ENCODE measurements around the gene FRMPD2. TPM values are rescaled to one million over a fixed set of nuclear protein-coding genes. Genes with fewer than 3 reads are reported as not detected.
"Not testable (repeated sequence)": the region's sequence is repeated elsewhere in the genome, so short reads cannot be mapped to it uniquely, and the experiment has no call there.

The FRMPD2 gene
- total RNA-seq, 1 experiment from 2014 or later, result 0.44 TPM

DNA sequence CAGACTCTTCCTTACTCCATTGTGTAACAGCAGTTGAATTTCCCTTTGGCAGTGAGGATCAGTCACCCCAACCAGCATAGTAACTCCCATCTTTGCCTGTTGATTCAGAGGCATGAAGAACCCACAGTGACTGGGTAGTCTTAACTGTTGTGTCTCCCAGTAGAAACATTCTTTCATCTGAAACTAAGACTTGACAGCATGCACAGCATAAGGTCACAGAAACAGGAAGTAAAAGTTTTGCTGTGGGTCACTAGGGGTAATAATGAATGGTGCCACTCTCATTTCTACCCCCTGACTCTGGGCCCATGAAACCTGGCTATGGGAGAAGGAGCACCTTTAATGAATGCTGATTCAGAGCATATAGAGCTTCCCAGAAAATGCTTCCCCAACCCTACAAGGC lies 8.3 kb upstream of the FRMPD2 start:
- H3K79me2 ChIP-seq (ENCODE audit: insufficient read depth, low read length), result no peaks in the 10 kb centered on the region
- H3K36me3 Mint-ChIP-seq (ENCODE audit: insufficient read depth in 1 of 3, low read depth in 3 of 3), result peaks cover 2 to 9% (median 3%) of the 10 kb centered on the region in 3 experiments; a peak in 4 of 7 replicates
- H2AFZ ChIP-seq (ENCODE audit: low read length), result no peak overlapping the region
- TF ChIP-seq, protein P1, sequence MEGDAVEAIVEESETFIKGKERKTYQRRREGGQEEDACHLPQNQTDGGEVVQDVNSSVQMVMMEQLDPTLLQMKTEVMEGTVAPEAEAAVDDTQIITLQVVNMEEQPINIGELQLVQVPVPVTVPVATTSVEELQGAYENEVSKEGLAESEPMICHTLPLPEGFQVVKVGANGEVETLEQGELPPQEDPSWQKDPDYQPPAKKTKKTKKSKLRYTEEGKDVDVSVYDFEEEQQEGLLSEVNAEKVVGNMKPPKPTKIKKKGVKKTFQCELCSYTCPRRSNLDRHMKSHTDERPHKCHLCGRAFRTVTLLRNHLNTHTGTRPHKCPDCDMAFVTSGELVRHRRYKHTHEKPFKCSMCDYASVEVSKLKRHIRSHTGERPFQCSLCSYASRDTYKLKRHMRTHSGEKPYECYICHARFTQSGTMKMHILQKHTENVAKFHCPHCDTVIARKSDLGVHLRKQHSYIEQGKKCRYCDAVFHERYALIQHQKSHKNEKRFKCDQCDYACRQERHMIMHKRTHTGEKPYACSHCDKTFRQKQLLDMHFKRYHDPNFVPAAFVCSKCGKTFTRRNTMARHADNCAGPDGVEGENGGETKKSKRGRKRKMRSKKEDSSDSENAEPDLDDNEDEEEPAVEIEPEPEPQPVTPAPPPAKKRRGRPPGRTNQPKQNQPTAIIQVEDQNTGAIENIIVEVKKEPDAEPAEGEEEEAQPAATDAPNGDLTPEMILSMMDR (conservative IDR thresholded peaks at IDR 0.05), result no peak
- no peaks in the 10 kb centered on the region for H3K4me1 ChIP-seq (ENCODE audit: insufficient read depth, low read length)
- no peak overlapping the region for H3K4me2 ChIP-seq (ENCODE audit: insufficient read depth, insufficient read length, low read length)
- no peak overlapping the region for H2BK15ac ChIP-seq (ENCODE audit: low read depth, low read length)
- no peak overlapping the region for H4K91ac ChIP-seq (ENCODE audit: insufficient read length, low read depth, low read length)
- no peak overlapping the region for H3K56ac ChIP-seq (ENCODE audit: insufficient read length, low read depth, low read length)
- DNase-seq, result no peak
- no peak overlapping the region for H2AK5ac ChIP-seq (ENCODE audit: insufficient read length, low read length)
- no peak overlapping the region for H2BK120ac ChIP-seq (ENCODE audit: low read depth, low read length, poor library complexity, severe bottlenecking)
- no peak overlapping the region for H3K18ac ChIP-seq (ENCODE audit: insufficient read length, low read depth, low read length)
- H2BK5ac ChIP-seq (ENCODE audit: insufficient read length, low read length), result no peak overlapping the region
- H3K23ac ChIP-seq (ENCODE audit: insufficient read length, low read depth, low read length), result no peak overlapping the region
- peaks cover 17 to 36% of the 10 kb centered on the region in 2 experiments for H3K9me3 Mint-ChIP-seq
- no peak overlapping the region for H4K5ac ChIP-seq (ENCODE audit: insufficient read length, low read depth, low read length)
- H3K4ac ChIP-seq (ENCODE audit: low read depth, low read length), result no peak overlapping the region
- peaks cover 8% of the 10 kb centered on the region for H3K9me3 ChIP-seq (ENCODE audit: control insufficient read depth, low read depth, low read length)
- no peaks in the 10 kb centered on the region for H3K27me3 ChIP-seq (ENCODE audit: insufficient read depth, low read length)
- H3K79me1 ChIP-seq (ENCODE audit: insufficient read depth, low read depth, low read length, poor library complexity, severe bottlenecking), result no peaks in the 10 kb centered on the region
- no peak overlapping the region for H3K14ac ChIP-seq (ENCODE audit: insufficient read depth, low read length)
- H3K27ac ChIP-seq (ENCODE audit: insufficient read length, low read depth, low read length), result no peak overlapping the region
- no peak overlapping the region for H3K4me3 Mint-ChIP-seq
- no peak overlapping the region for H4K8ac ChIP-seq (replicated peaks; ENCODE audit: insufficient read length, low read depth, low read length)
- H3K9ac ChIP-seq (ENCODE audit: extremely low read depth, insufficient read length, low read length), result no peak overlapping the region
- no peak overlapping the region for H3K27ac Mint-ChIP-seq
- no peak overlapping the region for H2BK20ac ChIP-seq (ENCODE audit: low read depth, low read length, poor library complexity, severe bottlenecking)
- no peak overlapping the region for H3T11ph ChIP-seq (ENCODE audit: low read length)
- no peak overlapping the region for H2BK12ac ChIP-seq (ENCODE audit: insufficient read length, low read depth, low read length)
- H3K23me2 ChIP-seq (ENCODE audit: insufficient read length, low read depth, low read length, poor library complexity, severe bottlenecking), result no peaks in the 10 kb centered on the region
- no peaks in the 10 kb centered on the region for H3K4me1 Mint-ChIP-seq
- H3K27me3 Mint-ChIP-seq (ENCODE audit: low read depth), result peaks cover 17% of the 10 kb centered on the region
- H4K20me1 ChIP-seq (ENCODE audit: control insufficient read depth, insufficient read depth, insufficient read length), result no peaks in the 10 kb centered on the region

DNA sequence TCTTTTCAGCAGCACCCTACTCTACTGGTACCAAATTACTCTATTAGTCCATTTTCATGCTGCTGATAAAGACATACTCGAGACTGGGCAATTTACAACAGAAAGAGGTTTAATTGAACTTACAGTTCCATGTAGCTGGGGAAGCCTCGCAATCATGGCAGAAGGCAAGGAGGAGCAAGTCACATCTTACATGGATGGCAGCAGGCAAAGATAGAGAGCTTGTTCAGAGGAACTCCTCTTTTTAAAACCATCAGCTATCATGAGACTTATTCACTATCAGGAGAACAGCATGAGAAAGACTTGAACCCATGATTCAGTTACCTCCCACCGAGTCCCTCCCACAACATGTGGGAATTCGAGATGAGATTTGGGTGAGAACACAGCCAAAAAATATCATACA lies 7.2 kb upstream of the FRMPD2 start:
- H2BK120ac ChIP-seq (ENCODE audit: low read depth, low read length, poor library complexity, severe bottlenecking); H3K23ac ChIP-seq (ENCODE audit: insufficient read length, low read depth, low read length); H4K91ac ChIP-seq (ENCODE audit: insufficient read length, low read depth, low read length); H3K23me2 ChIP-seq (ENCODE audit: insufficient read length, low read depth, low read length, poor library complexity, severe bottlenecking); H2AFZ ChIP-seq (ENCODE audit: low read length); H4K20me1 ChIP-seq (ENCODE audit: control insufficient read depth, insufficient read depth, insufficient read length); H3K79me2 ChIP-seq (ENCODE audit: insufficient read depth, low read length); H3K18ac ChIP-seq (ENCODE audit: insufficient read length, low read depth, low read length); H3K27ac ChIP-seq (ENCODE audit: insufficient read length, low read depth, low read length); DNase-seq; H3K14ac ChIP-seq (ENCODE audit: insufficient read depth, low read length); H3K4me1 Mint-ChIP-seq; H3K4me2 ChIP-seq (ENCODE audit: insufficient read depth, insufficient read length, low read length); H4K5ac ChIP-seq (ENCODE audit: insufficient read length, low read depth, low read length); H3K27ac Mint-ChIP-seq; H2AK5ac ChIP-seq (ENCODE audit: insufficient read length, low read length); H3K27me3 ChIP-seq (ENCODE audit: insufficient read depth, low read length); H3K9me3 ChIP-seq (ENCODE audit: control insufficient read depth, low read depth, low read length); H2BK20ac ChIP-seq (ENCODE audit: low read depth, low read length, poor library complexity, severe bottlenecking); H2BK5ac ChIP-seq (ENCODE audit: insufficient read length, low read length); H2BK15ac ChIP-seq (ENCODE audit: low read depth, low read length); H3T11ph ChIP-seq (ENCODE audit: low read length); H3K4me1 ChIP-seq (ENCODE audit: insufficient read depth, low read length); H3K79me1 ChIP-seq (ENCODE audit: insufficient read depth, low read depth, low read length, poor library complexity, severe bottlenecking); H3K9ac ChIP-seq (ENCODE audit: extremely low read depth, insufficient read length, low read length); H3K56ac ChIP-seq (ENCODE audit: insufficient read length, low read depth, low read length); H3K4me3 Mint-ChIP-seq; H3K4ac ChIP-seq (ENCODE audit: low read depth, low read length); H4K8ac ChIP-seq (replicated peaks; ENCODE audit: insufficient read length, low read depth, low read length); H2BK12ac ChIP-seq (ENCODE audit: insufficient read length, low read depth, low read length); H3K36me3 Mint-ChIP-seq (ENCODE audit: insufficient read depth in 1 of 3, low read depth in 3 of 3): not testable (repeated sequence)
- Mint-ChIP-seq H3K9me3 (peaks cover 17 to 36% of the 10 kb centered on the region in 2 experiments), H3K27me3 (ENCODE audit: low read depth) (peaks cover 17% of the 10 kb centered on the region)
- WGBS (ENCODE audit: extremely low coverage, insufficient read length, low lambda C conversion rate), result no CpG with 5 or more reads among the region's 4 CpGs

All from H9 (cell line).